ENCODE measurements around the gene TMEM259. TPM values are rescaled to one million over a fixed set of nuclear protein-coding genes. Genes with fewer than 3 reads are reported as not detected.

TMEM259 gene
- total RNA-seq, 1 donor from 2014 or later, result 257 TPM

GRCh38 chr19:1004803-1005664, 15.9 kb downstream of the TMEM259 start:
- Mint-ChIP-seq H3K9me3 (no peaks in the 10 kb centered on the region), H3K27ac (no peak overlapping the region), H3K4me3 (no peak overlapping the region), H3K27me3 (peaks cover 8% of the 10 kb centered on the region), H3K4me1 (peaks cover 6% of the 10 kb centered on the region), H3K36me3 (ENCODE audit: low read depth) (peaks cover 14% of the 10 kb centered on the region)
- intact Hi-C loops (cut with micrococcal nuclease), result no loop called here
- TF ChIP-seq CTCF (IDR thresholded peaks at IDR 0.05), result no peak
- POLR2A ChIA-PET, result interaction anchor here (0.9 to 1.3 kb wide), 3 partner anchors 15 to 21 kb away, joined by 3 read pairs; partner anchors contain the start of genes CNN2 and WDR18
- DNase-seq, result no peak
- CTCF ChIA-PET, result interaction anchor here (0.5 kb wide), 1 partner anchor 142 kb away, joined by 3 read pairs; no protein-coding TSS in a partner anchor
- ATAC-seq (ENCODE audit: low read depth), result no peak

DNA sequence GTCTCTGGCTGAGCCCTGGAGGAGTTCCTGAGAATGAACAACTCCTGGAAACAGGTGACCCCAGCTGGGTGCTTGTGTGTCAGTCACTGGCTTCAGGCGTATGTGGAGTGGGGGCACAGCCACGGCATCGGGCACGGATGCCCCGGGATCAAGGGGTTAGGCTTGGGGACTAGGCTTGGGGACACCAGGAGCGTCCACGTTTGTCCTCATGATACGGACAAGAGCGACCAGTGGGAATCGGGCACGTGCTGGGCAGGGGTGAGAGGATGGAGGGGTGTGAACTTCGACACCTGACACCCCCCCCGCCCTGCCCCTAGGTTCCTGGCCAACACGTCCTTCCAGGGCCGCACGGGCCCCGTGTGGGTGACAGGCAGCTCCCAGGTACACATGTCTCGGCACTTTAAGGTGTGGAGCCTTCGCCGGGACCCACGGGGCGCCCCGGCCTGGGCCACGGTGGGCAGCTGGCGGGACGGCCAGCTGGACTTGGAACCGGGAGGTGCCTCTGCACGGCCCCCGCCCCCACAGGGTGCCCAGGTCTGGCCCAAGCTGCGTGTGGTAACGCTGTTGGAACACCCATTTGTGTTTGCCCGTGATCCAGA, 16.6 kb downstream of the TMEM259 start:
- ChIA-PET CTCF (interaction anchor here (1.0 kb wide), 1 partner anchor 81 kb away, joined by 4 read pairs; no protein-coding TSS in a partner anchor), POLR2A (interaction anchor here (0.9 to 1.3 kb wide), 4 partner anchors 10 to 22 kb away, joined by 3 read pairs; partner anchors contain the start of genes CNN2 and WDR18)
- Mint-ChIP-seq H3K27ac (peak overlapping the region; percentile 4), H3K9me3 (no peaks in the 10 kb centered on the region), H3K4me3 (no peak overlapping the region), H3K27me3 (peaks cover 13% of the 10 kb centered on the region), H3K36me3 (ENCODE audit: low read depth) (peaks cover 9% of the 10 kb centered on the region), H3K4me1 (peaks cover 8% of the 10 kb centered on the region)
- no peak for ATAC-seq (ENCODE audit: low read depth)
- no peak for DNase-seq
- intact Hi-C loops (cut with micrococcal nuclease), result no loop called here
- TF ChIP-seq CTCF (IDR thresholded peaks at IDR 0.05), result no peak

DNA sequence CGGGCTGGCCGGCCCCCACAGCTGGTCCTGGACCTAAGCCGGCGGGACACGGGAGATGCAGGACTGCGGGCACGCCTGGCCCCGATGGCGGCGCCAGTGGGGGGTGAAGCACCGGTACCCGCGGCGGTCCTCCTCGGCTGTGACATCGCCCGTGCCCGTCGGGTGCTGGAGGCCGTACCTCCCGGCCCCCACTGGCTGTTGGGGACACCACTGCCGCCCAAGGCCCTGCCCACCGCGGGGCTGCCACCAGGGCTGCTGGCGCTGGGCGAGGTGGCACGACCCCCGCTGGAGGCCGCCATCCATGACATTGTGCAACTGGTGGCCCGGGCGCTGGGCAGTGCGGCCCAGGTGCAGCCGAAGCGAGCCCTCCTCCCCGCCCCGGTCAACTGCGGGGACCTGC, 17.6 kb downstream of the TMEM259 start:
- intact Hi-C loops (cut with micrococcal nuclease), result no loop called here
- H3K4me1 Mint-ChIP-seq, result peaks cover 11% of the 10 kb centered on the region
- CTCF ChIA-PET, result no interaction called here
- no peaks in the 10 kb centered on the region for H3K9me3 Mint-ChIP-seq
- TF ChIP-seq CTCF (IDR thresholded peaks at IDR 0.05), result no peak
- H3K36me3 Mint-ChIP-seq (ENCODE audit: low read depth), result peaks cover 7% of the 10 kb centered on the region
- POLR2A ChIA-PET, result interaction anchor here (1.0 kb wide), 1 partner anchor 11 kb away, joined by 3 read pairs; no protein-coding TSS in a partner anchor
- peaks cover 20% of the 10 kb centered on the region for H3K27me3 Mint-ChIP-seq
- no peak overlapping the region for H3K27ac Mint-ChIP-seq
- DNase-seq, result no peak
- H3K4me3 Mint-ChIP-seq, result no peak overlapping the region
- ATAC-seq (ENCODE audit: low read depth), result no peak

DNA sequence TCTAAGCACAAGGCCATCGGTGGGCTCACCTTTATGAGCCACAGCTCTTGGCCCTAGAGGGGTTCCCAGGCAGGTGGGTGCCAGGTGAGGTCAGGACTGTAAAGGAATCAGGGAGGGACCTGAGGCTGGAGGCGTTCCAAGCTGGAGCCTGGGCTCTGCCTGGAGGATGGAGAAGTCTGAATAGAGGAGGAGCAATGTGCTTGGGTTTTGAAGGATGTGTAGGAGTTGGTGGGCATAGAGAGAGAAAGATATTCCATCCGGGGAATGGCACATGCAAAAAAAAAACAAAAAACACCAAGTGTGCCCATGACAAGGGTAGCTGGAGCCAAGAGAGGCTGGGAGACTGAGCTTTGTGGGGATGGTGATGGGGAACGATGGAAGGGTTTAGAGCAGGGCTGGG, 18.3 kb downstream of the TMEM259 start:
- no peak overlapping the region for H3K4me3 Mint-ChIP-seq
- no peak overlapping the region for H3K27ac Mint-ChIP-seq
- CTCF ChIA-PET, result no interaction called here

More for the DNA sequence above, 18.3 kb downstream of the TMEM259 start:
- TF ChIP-seq CTCF (IDR thresholded peaks at IDR 0.05), result no peak
- ATAC-seq (ENCODE audit: low read depth) (no peak), DNase-seq (no peak)
- POLR2A ChIA-PET, result interaction anchor here (0.5 to 0.7 kb wide), 2 partner anchors 102 to 233 kb away, joined by 3 to 4 read pairs; no protein-coding TSS in a partner anchor
- Mint-ChIP-seq H3K9me3 (no peaks in the 10 kb centered on the region), H3K36me3 (ENCODE audit: low read depth) (peaks cover 6% of the 10 kb centered on the region), H3K27me3 (peaks cover 27% of the 10 kb centered on the region), H3K4me1 (peaks cover 11% of the 10 kb centered on the region)
- intact Hi-C loops (cut with micrococcal nuclease), result no loop called here
